ENCODE results near the gene MAMLD1.

DNA sequence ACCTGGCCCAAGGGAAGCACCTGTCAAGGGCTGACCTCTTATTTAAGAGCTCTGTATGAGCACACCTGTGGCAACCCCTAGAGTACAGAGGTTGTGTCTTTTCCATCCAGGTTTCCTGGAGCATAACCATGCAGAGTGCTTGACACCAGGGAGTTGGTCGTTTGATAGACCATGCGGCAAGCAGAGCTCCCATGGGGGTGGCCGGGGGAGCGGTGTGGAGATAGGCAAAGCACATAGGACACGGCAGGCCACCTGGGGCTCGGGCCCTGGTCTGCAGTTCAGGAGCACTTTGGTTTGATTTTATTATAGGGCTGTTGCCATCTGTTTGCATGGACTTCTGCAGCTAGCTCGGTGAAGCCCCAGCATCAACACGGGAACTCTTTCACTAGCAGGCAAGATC is 110.3 kb downstream of the MAMLD1 start:
- TF ChIP-seq, protein P1, sequence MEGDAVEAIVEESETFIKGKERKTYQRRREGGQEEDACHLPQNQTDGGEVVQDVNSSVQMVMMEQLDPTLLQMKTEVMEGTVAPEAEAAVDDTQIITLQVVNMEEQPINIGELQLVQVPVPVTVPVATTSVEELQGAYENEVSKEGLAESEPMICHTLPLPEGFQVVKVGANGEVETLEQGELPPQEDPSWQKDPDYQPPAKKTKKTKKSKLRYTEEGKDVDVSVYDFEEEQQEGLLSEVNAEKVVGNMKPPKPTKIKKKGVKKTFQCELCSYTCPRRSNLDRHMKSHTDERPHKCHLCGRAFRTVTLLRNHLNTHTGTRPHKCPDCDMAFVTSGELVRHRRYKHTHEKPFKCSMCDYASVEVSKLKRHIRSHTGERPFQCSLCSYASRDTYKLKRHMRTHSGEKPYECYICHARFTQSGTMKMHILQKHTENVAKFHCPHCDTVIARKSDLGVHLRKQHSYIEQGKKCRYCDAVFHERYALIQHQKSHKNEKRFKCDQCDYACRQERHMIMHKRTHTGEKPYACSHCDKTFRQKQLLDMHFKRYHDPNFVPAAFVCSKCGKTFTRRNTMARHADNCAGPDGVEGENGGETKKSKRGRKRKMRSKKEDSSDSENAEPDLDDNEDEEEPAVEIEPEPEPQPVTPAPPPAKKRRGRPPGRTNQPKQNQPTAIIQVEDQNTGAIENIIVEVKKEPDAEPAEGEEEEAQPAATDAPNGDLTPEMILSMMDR (IDR thresholded peaks at IDR 0.05; ENCODE audit: low read depth, low read length, poor library complexity, severe bottlenecking) = no peak
- TF ChIP-seq EZH2phosphoT487 (IDR thresholded peaks at IDR 0.05; ENCODE audit: borderline replicate concordance, low read length) = no peak
